Suppressor macrophage treated with lipopolysaccharide for 1 hour (primary cell): ENCODE measurements around the gene MED22.
"Not testable (repeated sequence)": the region's sequence is repeated elsewhere in the genome, so short reads cannot be mapped to it uniquely, and the experiment has no call there.

Experiments
- DNase-seq, 3 donors: peaks; one replicate each; pipeline ENCODE4 v3.0.0-alpha.2; 2020 to 2022

The MED22 gene

DNA sequence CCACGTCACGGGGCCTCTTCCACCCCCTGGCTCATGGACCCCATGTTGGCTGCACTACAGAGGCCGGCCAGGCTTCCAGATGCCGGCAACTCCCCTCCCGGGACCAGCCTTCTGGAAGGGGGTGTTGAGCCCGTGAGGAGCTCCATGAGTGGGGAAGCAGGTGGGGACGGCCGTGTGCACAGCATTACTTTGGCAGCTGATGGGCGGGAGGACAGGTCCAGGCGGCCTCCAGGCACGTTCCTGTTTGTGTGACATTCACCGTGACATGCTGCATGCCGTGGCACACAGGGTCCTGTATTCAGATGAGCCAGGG is 43.8 kb downstream of the MED22 start:
- DNase-seq: no peak

DNA sequence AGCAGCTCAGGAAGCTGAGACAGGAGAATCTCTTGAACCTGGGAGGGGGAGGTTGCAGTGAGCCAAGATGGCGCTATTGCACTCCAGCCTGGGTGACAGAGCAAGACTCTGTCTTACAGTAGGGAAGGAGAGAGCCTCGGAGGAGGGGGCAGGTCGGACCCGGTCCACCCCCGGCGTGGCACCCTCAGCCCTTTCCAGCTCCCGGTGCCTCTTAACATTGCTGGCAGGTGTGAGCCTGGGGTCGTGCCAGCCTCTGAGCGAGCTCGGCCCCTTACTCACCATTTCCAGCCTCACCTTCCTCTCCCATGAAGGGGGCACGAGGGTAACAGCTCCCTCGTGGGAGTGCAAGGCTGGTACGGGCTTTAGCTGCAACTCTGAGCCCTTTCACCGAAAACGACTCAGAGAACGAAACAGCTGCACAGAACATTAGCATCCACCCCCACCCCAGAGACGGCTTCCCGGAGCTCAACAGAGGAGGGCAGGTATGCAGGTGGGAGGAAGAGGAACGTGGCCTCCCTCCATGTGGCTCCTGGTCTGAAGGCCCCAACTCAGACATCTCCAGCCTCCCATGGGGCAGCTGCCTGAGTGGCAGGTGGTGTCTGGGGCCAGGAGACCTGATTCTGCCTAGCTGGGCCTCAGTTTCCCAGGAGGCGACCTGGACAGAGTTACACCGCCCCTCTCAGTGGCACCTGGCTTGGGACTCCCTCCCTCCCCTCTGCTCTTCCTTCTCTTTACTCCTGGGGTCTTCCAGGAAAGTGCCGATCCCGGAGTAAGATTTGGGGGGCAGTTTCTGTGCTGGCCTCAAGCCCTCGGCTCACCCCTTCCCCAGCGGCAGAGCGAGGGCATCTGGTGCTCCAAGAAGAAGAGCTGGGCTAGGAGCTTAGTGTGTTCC is 44.4 kb downstream of the MED22 start:
- DNase-seq: no peak

DNA sequence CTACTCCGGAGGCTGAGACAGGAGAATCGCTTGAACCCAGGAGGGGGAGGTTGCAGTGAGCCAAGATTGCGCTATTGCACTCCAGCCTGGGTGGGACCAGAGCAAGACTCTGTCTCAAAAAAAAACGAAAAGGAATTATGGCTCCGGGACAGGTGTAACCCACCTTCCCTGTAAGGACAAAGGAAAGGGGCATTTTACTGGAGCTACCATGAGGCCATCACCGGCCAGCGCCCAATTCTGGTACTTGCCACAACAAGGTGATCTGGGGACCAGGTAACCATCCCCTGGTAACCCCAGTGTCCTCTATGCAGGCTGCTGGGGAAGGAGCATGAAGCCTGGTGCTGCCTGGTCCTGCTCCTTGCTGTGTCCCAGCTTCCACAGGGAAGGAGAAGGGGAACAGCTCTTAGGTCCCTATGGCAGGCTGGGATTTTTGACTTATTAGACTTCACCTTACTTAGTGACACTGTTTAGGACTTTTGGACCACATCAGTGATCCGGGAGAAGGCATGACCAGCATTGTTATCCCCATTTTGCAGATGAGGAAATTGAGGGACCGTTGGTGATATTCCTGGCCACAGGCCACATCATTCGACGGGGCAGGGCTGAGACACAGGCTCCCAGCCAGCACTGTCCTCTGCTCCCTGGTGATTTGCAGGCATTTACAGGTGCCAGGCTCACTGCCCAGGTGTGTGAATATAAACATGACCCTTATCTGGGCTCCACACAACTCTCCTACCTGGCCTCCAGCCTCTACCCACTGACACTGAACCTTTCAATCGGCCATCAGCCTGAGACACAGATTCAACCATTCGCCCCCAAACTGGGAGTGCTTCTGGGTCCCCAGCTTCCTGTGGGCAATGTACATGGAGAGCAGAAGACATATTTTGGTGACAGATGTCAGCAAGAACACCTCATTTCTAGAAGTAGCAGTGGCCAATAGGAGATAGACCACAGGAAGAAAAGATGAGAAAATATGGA is 46.4 kb downstream of the MED22 start:
- no peak for DNase-seq

DNA sequence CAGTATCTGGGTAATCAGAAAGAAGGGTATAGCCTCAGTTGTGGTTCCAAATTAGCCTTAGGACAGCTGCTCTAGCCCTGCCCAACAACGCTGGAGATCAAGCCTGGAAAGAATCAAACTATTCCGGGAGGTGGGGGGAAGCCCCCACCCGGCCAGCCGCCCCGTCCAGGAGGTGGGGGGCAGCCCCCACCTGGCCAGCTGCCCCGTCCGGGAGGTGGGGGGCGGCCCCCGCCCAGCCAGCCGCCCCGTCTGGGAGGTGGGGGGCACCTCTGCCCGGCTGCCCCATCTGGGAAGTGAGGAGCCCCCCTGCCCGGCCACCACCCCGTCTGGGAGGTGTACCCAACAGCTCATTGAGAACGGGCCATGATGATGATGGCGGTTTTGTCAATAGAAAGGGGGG is 47.9 kb downstream of the MED22 start:
- DNase-seq: not testable (repeated sequence)

DNA sequence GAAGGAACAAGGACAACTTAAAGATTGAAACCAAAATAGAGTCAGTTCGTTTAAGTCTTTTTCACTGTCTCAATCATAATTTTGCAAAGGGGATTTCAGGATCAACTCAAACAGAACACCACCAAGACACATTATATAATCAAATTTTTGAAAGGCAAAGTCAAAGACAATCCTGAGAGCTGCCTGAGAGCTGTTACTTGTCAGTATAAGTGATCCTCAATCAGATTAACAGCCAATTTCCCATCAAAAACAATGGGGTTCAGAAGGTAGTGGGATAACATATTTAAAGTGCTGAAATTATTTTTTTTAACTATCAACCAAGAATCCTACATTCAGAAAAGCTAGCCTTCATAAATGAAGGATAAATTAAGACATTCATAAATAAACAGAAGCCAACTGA is 53.7 kb downstream of the MED22 start:
- DNase-seq: no peak

DNA sequence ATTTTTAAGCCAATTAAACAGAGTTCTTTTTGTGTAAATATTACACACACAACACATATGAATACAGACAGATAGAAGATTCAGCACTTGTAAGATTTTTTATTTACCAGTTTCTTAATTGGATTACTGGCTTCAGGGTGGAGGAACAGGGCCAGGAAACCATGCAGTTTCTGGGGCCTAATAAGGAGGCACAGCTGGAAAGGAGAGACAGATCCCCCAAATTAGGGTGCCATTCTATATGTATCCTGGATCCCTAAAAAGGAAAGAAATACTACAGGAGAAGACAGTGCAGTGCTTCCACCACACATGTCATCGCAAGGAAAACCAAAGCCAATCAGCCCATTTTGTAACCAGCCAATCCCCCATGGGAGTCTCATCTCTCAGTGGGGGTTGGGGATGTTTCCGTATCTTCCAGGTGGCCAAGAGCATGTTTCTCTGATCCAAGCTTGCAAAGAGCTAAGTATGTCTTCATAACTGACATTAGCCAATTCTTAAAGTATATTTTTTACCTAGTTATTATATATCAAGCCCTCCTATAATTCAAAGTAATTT is 57.1 kb downstream of the MED22 start:
- no peak for DNase-seq
